ENCODE data around the gene SLC35F1. TPM values are rescaled to one million over a fixed set of nuclear protein-coding genes. Genes with fewer than 3 reads are reported as not detected.

The SLC35F1 gene
- total RNA-seq, 1 donor from 2014 or later, result 24.3 TPM

- Histone ChIP-seq H2AFZ (replicated peaks) (no peak overlapping the region), H3K36me3 (no peaks in the 10 kb centered on the region), H3K27me3 (no peaks in the 10 kb centered on the region), H3K79me2 (ENCODE audit: low read depth) (no peaks in the 10 kb centered on the region), H3K4me1 (no peaks in the 10 kb centered on the region), H4K20me1 (ENCODE audit: low read depth) (no peaks in the 10 kb centered on the region), H3K4me3 (no peak overlapping the region), H3F3A (ENCODE audit: low read depth) (no peaks in the 10 kb centered on the region), H3K27ac (no peak overlapping the region), H3K4me2 (no peak overlapping the region), H3K9ac (no peak overlapping the region), H3K9me3 (ENCODE audit: low read depth) (no peaks in the 10 kb centered on the region)
- peaks cover 25% of the 10 kb centered on the region for H3K4me1 Mint-ChIP-seq
- TF ChIP-seq, protein P1, sequence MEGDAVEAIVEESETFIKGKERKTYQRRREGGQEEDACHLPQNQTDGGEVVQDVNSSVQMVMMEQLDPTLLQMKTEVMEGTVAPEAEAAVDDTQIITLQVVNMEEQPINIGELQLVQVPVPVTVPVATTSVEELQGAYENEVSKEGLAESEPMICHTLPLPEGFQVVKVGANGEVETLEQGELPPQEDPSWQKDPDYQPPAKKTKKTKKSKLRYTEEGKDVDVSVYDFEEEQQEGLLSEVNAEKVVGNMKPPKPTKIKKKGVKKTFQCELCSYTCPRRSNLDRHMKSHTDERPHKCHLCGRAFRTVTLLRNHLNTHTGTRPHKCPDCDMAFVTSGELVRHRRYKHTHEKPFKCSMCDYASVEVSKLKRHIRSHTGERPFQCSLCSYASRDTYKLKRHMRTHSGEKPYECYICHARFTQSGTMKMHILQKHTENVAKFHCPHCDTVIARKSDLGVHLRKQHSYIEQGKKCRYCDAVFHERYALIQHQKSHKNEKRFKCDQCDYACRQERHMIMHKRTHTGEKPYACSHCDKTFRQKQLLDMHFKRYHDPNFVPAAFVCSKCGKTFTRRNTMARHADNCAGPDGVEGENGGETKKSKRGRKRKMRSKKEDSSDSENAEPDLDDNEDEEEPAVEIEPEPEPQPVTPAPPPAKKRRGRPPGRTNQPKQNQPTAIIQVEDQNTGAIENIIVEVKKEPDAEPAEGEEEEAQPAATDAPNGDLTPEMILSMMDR (IDR thresholded peaks at IDR 0.05), result no peak
- no peak for TF ChIP-seq EZH2 (IDR thresholded peaks at IDR 0.05)
- no peak for TF ChIP-seq EZH2phosphoT487 (IDR thresholded peaks at IDR 0.05)
- peaks cover 3% of the 10 kb centered on the region for H3K9me3 Mint-ChIP-seq
- no peak for DNase-seq (ENCODE audit: low spot score)
- no peak overlapping the region for H3K4me3 Mint-ChIP-seq
- no peak overlapping the region for H3K27ac Mint-ChIP-seq
- H3K27me3 Mint-ChIP-seq (ENCODE audit: insufficient read depth, low read depth), result no peaks in the 10 kb centered on the region
- H3K36me3 Mint-ChIP-seq, result peaks cover 4% of the 10 kb centered on the region
Measured at GRCh38 chr6:118135371-118135770, 228.3 kb downstream of the SLC35F1 start.

- Mint-ChIP-seq H3K4me3 (no peak overlapping the region), H3K4me1 (peaks cover 12% of the 10 kb centered on the region), H3K9me3 (peaks cover 3% of the 10 kb centered on the region), H3K27ac (no peak overlapping the region), H3K27me3 (ENCODE audit: insufficient read depth, low read depth) (no peaks in the 10 kb centered on the region), H3K36me3 (peaks cover 8% of the 10 kb centered on the region)
- Histone ChIP-seq H3K9ac (no peak overlapping the region), H3K4me1 (no peaks in the 10 kb centered on the region), H3K36me3 (no peaks in the 10 kb centered on the region), H3K4me2 (no peak overlapping the region), H3K27ac (no peak overlapping the region), H4K20me1 (ENCODE audit: low read depth) (no peaks in the 10 kb centered on the region), H3K27me3 (no peaks in the 10 kb centered on the region), H3F3A (ENCODE audit: low read depth) (no peaks in the 10 kb centered on the region), H3K79me2 (ENCODE audit: low read depth) (no peaks in the 10 kb centered on the region), H3K4me3 (no peak overlapping the region), H3K9me3 (ENCODE audit: low read depth) (no peaks in the 10 kb centered on the region), H2AFZ (replicated peaks) (no peak overlapping the region)
- TF ChIP-seq EZH2phosphoT487 (IDR thresholded peaks at IDR 0.05) (no peak), EZH2 (IDR thresholded peaks at IDR 0.05) (no peak)
- TF ChIP-seq, protein P1 (IDR thresholded peaks at IDR 0.05), result no peak
- DNase-seq (ENCODE audit: low spot score), result no peak
Measured at GRCh38 chr6:118141211-118141610, 234.1 kb downstream of the SLC35F1 start.

GRCh38 chr6:118146584-118146983 lies 239.5 kb downstream of the SLC35F1 start:
- H3K36me3 Mint-ChIP-seq, result peaks cover 9% of the 10 kb centered on the region

More at GRCh38 chr6:118146584-118146983, 239.5 kb downstream of the SLC35F1 start:
- Histone ChIP-seq H2AFZ (replicated peaks) (no peak overlapping the region), H3F3A (ENCODE audit: low read depth) (no peaks in the 10 kb centered on the region), H3K27me3 (no peaks in the 10 kb centered on the region), H4K20me1 (ENCODE audit: low read depth) (no peaks in the 10 kb centered on the region), H3K27ac (no peak overlapping the region), H3K9me3 (ENCODE audit: low read depth) (no peaks in the 10 kb centered on the region), H3K36me3 (no peaks in the 10 kb centered on the region), H3K9ac (no peak overlapping the region), H3K4me3 (no peak overlapping the region), H3K4me1 (no peaks in the 10 kb centered on the region), H3K4me2 (no peak overlapping the region), H3K79me2 (ENCODE audit: low read depth) (no peaks in the 10 kb centered on the region)
- DNase-seq (ENCODE audit: low spot score), result no peak
- TF ChIP-seq EZH2phosphoT487 (IDR thresholded peaks at IDR 0.05), result no peak
- no peak for TF ChIP-seq EZH2 (IDR thresholded peaks at IDR 0.05)
- TF ChIP-seq, protein P1 (IDR thresholded peaks at IDR 0.05), result no peak
- peaks cover 29% of the 10 kb centered on the region for H3K4me1 Mint-ChIP-seq
- H3K27me3 Mint-ChIP-seq (ENCODE audit: insufficient read depth, low read depth), result no peaks in the 10 kb centered on the region
- H3K27ac Mint-ChIP-seq, result peak overlapping the region; percentile 57
- H3K4me3 Mint-ChIP-seq, result no peak overlapping the region
- H3K9me3 Mint-ChIP-seq, result no peaks in the 10 kb centered on the region
